Prostate gland (tissue), 2 donors: ENCODE data around the gene SMIM22. TPM values are rescaled to one million over a fixed set of nuclear protein-coding genes. Genes with fewer than 3 reads are reported as not detected.

Source experiments
- DNase-seq: peaks from one replicate; pipeline ENCODE4 v3.0.0-alpha.2; 2019; ENCODE audit warnings: low spot score
- H3K27ac ChIP-seq, 2 donors: fragments of 200-600 bp; sonication (generic); 2 replicates each; pipeline ENCODE4 v1.5.1; 2017 to 2019
- H3K27me3 ChIP-seq: fragments of 200-600 bp; sonication (generic); replicated peaks from 2 replicates; pipeline ENCODE4 v1.5.1; 2019; ENCODE audit not compliant: insufficient read depth
- H3K36me3 ChIP-seq, 2 donors: fragments of 200-600 bp; sonication (generic); 1 replicate in 1 of 2; 2 replicates in 1 of 2; pipeline versions ENCODE4 v1.5.1 to v1.8.1; 2017 to 2019
- H3K4me1 ChIP-seq: fragments of 200-600 bp; sonication (generic); replicated peaks from 2 replicates; pipeline ENCODE4 v1.5.1; 2019
- H3K4me3 ChIP-seq, 2 donors: fragments of 200-600 bp; sonication (generic); 2 replicates each; pipeline ENCODE4 v1.5.1; 2017 to 2019
- H3K9me3 ChIP-seq: fragments of 200-600 bp; sonication (generic); 2 replicates; pipeline ENCODE4 v1.5.1; 2017
- CTCF ChIP-seq, 4 experiments: fragments of 200-600 bp in 2 of 4; fragments of 450-650 bp in 2 of 4; sonication (generic) in 2 of 4; IDR thresholded peaks; 1 replicate in 3 of 4; 2 replicates in 1 of 4; pipeline ENCODE4 v1.5.1; 2016 to 2019; ENCODE audit warnings: antibody characterized with exemption in 4 of 4, mild to moderate bottlenecking in 2 of 4, moderate library complexity in 2 of 4
- POLR2A ChIP-seq: fragments of 450-650 bp; IDR thresholded peaks from one replicate; pipeline ENCODE4 v1.6.1; 2016; ENCODE audit warnings: antibody characterized with exemption, mild to moderate bottlenecking
- POLR2AphosphoS5 ChIP-seq: sonication (generic); formaldehyde crosslinking; IDR thresholded peaks from one replicate; pipeline ENCODE4 v1.6.1; 2017; ENCODE audit warnings: antibody characterized with exemption
- WGBS: methylation state at CpG from one replicate; pipeline ENCODE4 v1.1.5; 2018; 5-methylcytosine and 5-hydroxymethylcytosine counted together
- intact Hi-C: fragments of 100-400 bp; cut with DNase I; formaldehyde crosslinking; loops from one replicate; pipeline ENCODE4 v1.14.2; 2022
- total RNA-seq, 2 donors: library from RNA; depleted of rRNA; stranded (reverse); fragments of >200 nt; gene quantifications; one replicate each; pipeline ENCODE4 v1.1.0, GENCODE V29; 2016

Gene SMIM22
- total RNA-seq, 2 donors from 2014 or later, result 5.6 to 29.0 TPM

- no peaks in the 10 kb centered on the region for H3K27me3 ChIP-seq
- no peaks in the 10 kb centered on the region for H3K9me3 ChIP-seq
- H3K27ac ChIP-seq, result no peak within 1 kb of the TSS
- no peak for TF ChIP-seq POLR2AphosphoS5
- no peak for TF ChIP-seq POLR2A
- TF ChIP-seq CTCF (IDR thresholded peaks at IDR 0.05), result no peak
- no peak for DNase-seq
- 81% methylated on average over 13 of the region's 14 CpGs for WGBS
- intact Hi-C loops, result no loop called here
- H3K4me3 ChIP-seq, result no peak within 1 kb of the TSS
- no peaks in the 10 kb centered on the region for H3K4me1 ChIP-seq
- no peaks in the 10 kb centered on the region for H3K36me3 ChIP-seq
Observed at GRCh38 chr16:4787627-4788482, 7.3 kb upstream of the SMIM22 start, which contains the start of gene SEPTIN12. Gene SEPTIN12 (minus strand): TSS chr16:4788345. CDS start chr16:4787645, 700 bp downstream.

GRCh38 chr16:4788489-4788889, 6.7 kb upstream of the SMIM22 start:
- no peak for TF ChIP-seq CTCF (IDR thresholded peaks at IDR 0.05)
- no peak for TF ChIP-seq POLR2AphosphoS5
- 42% methylated on average over 9 of the region's 9 CpGs for WGBS
- H3K4me3 ChIP-seq, result no peak overlapping the region
- H3K36me3 ChIP-seq, result no peaks in the 10 kb centered on the region
- no peaks in the 10 kb centered on the region for H3K4me1 ChIP-seq
- no peak for DNase-seq
- intact Hi-C loops, result no loop called here
- H3K27me3 ChIP-seq, result no peaks in the 10 kb centered on the region
- H3K9me3 ChIP-seq, result no peaks in the 10 kb centered on the region
- no peak overlapping the region for H3K27ac ChIP-seq

GRCh38 chr16:4788910-4789309, 6.3 kb upstream of the SMIM22 start:
- H3K27ac ChIP-seq, result no peak overlapping the region
- no peaks in the 10 kb centered on the region for H3K9me3 ChIP-seq
- H3K27me3 ChIP-seq, result no peaks in the 10 kb centered on the region
- no peak for DNase-seq
- 84% methylated on average over 7 of the region's 7 CpGs for WGBS
- H3K36me3 ChIP-seq, result no peaks in the 10 kb centered on the region
- TF ChIP-seq POLR2A, result no peak
- no peak for TF ChIP-seq POLR2AphosphoS5
- TF ChIP-seq CTCF (IDR thresholded peaks at IDR 0.05), result no peak
- intact Hi-C loops, result no loop called here
- no peaks in the 10 kb centered on the region for H3K4me1 ChIP-seq
- no peak overlapping the region for H3K4me3 ChIP-seq

GRCh38 chr16:4790261-4790660, 4.9 kb upstream of the SMIM22 start:
- Histone ChIP-seq H3K27me3 (no peaks in the 10 kb centered on the region), H3K4me3 (no peak overlapping the region), H3K4me1 (no peaks in the 10 kb centered on the region), H3K9me3 (no peaks in the 10 kb centered on the region), H3K27ac (no peak overlapping the region), H3K36me3 (no peaks in the 10 kb centered on the region)
- no peak for TF ChIP-seq POLR2AphosphoS5
- no peak for TF ChIP-seq CTCF (IDR thresholded peaks at IDR 0.05)
- no peak for TF ChIP-seq POLR2A
- WGBS, result 80% methylated on average over 10 of the region's 10 CpGs
- no peak for DNase-seq
- intact Hi-C loops, result no loop called here

GRCh38 chr16:4790871-4791270, 4.3 kb upstream of the SMIM22 start:
- no peak for DNase-seq
- no peaks in the 10 kb centered on the region for H3K36me3 ChIP-seq
- H3K27me3 ChIP-seq, result no peaks in the 10 kb centered on the region
- no peak overlapping the region for H3K27ac ChIP-seq
- TF ChIP-seq POLR2A, result no peak
- TF ChIP-seq CTCF (IDR thresholded peaks at IDR 0.05), result no peak
- no peak for TF ChIP-seq POLR2AphosphoS5
- 75% methylated on average over 10 of the region's 10 CpGs for WGBS
- intact Hi-C loops, result no loop called here
- H3K4me1 ChIP-seq, result no peaks in the 10 kb centered on the region
- H3K4me3 ChIP-seq, result no peak overlapping the region
- H3K9me3 ChIP-seq, result no peaks in the 10 kb centered on the region
